Activated naive CD8-positive, alpha-beta T cell treated with anti-CD3 and anti-CD28 coated beads, Interleukin-2, amount 50 U/mL, for 16 hours (primary cell): Measurements from ENCODE around the gene MALRD1.

Source experiments
- DNase-seq: peaks from one replicate; pipeline ENCODE4 v3.0.0-alpha.2; 2020; ENCODE audit warnings: low read depth, low spot score

The MALRD1 gene

GRCh38 chr10:19048489-19048888 lies at the start of gene MALRD1:
MALRD1 (plus strand) TSS chr10:19048801; CDS start chr10:19048939, 138 bp downstream.
- no peak for DNase-seq

- DNase-seq = no peak
Observed at GRCh38 chr10:19003341-19003740, 45.3 kb upstream of the MALRD1 start.

DNA sequence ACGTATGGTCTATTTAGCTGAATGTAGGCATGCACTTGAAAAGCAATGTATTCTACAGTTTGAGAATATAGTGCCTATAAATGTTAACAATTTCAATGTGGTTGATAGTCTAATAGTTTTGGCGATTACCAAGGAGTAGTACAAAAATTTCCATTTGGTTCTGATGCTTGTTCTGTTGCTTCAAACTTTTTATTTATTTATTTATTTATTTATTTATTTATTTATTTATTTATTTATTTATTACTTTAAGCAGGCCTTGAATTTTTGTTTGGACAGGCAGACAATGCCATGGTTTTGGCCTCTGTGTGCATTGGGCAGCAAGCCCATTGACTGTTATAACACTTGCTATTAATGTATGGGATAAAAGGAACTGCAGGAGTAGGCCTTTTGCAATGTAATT lies 36.5 kb upstream of the MALRD1 start:
- DNase-seq = no peak

DNA sequence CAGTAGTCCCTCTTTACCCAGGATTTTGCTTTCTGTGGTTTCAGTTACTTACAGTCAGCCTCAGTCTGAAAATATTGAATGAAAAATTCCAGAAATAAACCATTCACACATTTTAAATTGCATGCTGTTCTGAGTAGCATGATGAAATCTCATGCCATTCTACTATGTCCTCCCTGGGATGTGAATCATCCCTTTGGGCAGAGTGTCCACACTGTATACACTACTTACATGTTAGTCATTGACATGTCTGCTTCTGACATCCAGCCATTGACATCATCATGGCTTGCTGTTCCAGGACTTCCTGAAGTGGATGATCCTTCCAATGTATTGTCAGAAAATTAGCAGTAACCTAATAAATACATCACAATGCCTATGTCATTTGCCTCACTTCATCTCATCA lies 34.6 kb upstream of the MALRD1 start:
- no peak for DNase-seq

DNA sequence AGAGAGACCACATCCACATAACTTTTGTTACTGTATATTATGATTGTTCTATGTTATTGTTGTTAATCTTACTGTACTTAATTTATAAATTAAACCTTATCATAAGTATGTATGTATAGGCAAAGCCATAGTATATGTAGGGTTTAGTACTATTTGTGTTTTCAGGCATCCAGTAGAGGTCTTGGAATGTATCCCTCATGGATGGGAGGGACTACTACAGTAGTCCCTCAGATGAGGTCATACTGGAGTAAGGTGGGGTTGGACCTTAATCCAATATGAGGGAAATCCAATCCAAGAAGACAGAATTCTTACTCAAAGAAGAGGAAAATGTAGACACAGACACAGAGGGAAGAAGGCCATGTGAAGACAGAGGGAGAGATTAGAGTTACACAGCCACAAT lies 34.1 kb upstream of the MALRD1 start:
- no peak for DNase-seq

DNA sequence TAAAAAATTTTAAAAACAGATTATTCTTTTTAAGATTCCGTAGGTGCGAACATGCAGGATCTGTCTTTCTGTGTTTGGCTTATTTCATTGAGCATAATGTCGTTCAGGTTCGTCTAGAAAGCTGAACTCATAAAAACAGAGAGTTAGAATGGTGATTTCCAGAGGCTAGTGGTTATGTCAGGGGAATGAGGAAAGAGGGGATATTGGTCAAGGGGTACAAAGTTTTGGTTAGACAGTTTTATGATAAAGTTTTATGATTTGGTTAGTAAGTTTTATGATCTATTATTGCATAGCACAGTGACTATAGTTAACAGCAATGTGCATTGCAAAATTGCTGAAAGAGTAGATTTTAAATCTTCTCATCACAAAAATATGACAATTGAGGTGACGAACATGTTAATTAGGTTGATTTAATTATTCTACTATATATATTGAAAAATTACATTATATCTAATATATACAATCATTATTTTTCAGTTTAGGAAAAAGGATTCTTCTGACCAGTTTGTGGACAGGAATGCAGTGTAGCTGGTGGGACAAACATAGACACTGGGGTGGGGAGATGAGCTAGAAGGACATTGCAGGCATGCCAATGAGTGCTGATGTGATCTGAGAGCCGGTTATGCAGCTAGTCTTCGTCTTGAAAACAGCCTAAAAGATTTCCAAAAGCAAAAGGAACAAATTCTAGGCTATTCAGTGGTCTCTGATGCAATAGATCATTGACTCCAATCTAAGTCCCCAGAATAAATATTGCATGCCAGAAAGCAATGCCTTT lies 31.3 kb upstream of the MALRD1 start:
- no peak for DNase-seq

- no peak for DNase-seq
Observed at GRCh38 chr10:19021162-19021561, 27.4 kb upstream of the MALRD1 start.

DNA sequence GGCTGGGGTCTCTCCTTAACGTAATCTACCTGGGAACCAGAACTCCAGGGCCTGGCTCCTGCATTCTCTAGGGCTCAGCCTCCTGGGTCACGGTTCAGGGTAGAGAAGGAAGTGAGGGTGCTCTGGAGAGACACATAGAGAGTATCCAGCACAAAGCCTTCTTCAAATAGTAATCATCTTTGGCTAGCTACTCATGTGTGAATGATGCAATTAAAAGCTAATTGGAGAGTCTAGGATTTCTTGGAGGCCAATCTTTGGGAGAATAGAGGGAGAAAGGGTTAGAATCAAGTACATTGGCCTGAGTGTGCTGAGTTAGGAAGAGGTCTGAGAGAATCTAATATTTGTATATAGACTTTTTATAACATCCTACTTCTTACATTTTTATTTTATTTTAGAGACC lies 24.0 kb upstream of the MALRD1 start:
- DNase-seq = no peak

- DNase-seq = no peak
Observed at GRCh38 chr10:19031763-19032162, 16.8 kb upstream of the MALRD1 start.

DNA sequence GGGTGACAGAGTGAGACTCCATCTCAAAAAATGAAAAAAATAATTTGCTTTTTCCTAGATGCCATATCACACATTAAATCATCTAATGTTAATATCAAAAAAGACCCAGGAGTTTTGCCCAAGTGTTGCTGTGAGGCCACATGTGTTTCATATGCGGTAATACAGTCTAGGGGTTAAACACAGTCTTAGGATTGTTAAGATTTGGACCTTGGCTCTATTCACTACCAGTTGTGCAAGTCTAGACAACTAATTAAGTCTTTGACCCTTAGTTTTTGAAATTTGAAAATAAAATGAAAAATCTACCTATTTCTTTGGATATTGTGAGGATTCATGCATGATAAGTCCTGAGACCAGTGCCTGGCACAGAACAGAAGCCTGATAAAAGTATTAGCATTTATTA lies 14.9 kb upstream of the MALRD1 start:
- no peak for DNase-seq

GRCh38 chr10:19041171-19041570 lies 7.4 kb upstream of the MALRD1 start:
- DNase-seq = no peak

DNA sequence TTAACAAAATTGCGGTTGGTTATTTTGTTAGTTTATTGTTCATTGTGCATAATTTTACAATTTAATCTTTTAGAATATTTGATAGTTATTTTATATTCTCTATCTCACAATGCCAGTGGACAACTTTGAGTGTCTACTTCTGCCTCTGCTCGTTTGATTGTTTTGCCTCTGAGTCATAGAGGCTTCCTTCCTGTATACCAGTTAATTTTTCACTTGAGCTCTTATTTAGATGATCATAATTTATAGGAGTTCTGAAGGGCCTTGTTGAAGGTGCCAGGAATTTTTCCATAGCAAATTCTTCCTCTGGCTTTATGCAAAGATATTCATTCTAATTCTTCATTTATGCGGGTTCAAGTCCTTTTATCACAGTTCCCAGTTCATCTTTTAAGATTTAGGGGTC lies 5.2 kb upstream of the MALRD1 start:
- DNase-seq = no peak

DNA sequence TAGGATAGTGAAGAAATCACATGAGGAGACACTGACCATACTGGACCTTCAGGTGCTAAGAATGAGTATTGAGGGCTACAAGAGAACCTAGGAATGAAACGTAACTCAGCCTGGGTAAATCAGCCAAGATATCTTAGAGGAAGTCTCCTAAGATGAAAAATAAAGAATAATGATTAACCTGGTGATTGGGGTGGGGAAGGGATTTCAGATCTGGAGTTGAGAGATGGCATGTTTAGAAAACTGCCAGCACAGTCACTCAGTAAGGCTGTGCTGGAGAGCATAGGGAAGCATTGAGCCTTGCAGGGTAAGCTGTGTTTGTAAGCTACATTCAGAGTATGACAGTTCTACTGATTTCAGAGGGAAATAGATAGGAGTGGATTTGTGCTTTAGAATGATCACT lies 1.9 kb upstream of the MALRD1 start:
- no peak for DNase-seq

GRCh38 chr10:19048891-19049290 lies 290 bp downstream of the MALRD1 start:
- no peak for DNase-seq

GRCh38 chr10:19049567-19049966 lies 966 bp downstream of the MALRD1 start:
- DNase-seq = no peak

- DNase-seq = no peak
Observed at GRCh38 chr10:19054289-19054835, 5.8 kb downstream of the MALRD1 start.

DNA sequence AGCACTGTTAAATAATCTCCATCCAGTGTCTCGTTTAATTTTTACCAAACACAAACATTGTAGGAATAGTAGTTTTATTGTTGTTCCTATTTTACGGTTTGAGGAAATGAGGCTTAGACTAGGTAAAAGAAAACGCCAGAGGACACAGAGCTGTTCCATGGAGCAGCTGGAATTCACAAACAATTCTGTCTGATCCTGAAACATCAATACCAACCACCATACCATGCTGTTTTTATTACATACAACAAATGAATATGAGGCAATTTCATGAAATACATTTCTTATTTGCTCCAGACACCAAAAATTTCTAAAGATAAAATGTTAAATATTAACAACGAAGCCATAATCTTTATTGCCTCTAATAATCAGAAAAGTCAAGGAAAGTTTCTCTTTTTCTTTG lies 9.4 kb downstream of the MALRD1 start:
- DNase-seq = no peak

GRCh38 chr10:19063986-19064385 lies 15.4 kb downstream of the MALRD1 start:
- no peak for DNase-seq

- no peak for DNase-seq
Observed at GRCh38 chr10:19071946-19072345, 23.3 kb downstream of the MALRD1 start.

DNA sequence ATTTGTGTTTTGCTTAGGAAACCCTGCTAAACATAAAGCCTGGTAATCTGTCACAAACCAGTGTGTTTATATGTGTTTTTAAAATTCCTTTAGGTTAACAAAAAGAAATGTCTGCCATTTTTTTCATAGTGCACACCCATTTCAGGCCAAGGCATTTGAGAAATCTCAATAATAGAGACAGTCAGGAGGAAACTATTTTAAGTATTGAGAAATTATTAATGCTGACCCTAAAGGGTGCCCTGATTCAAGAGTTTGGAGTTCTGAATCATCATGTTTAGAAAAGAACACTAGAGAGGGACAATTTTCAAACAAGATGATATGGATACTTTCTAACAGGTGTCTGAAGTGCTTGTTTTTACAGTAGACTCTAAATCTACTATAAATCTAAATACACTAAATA lies 28.7 kb downstream of the MALRD1 start:
- no peak for DNase-seq

DNA sequence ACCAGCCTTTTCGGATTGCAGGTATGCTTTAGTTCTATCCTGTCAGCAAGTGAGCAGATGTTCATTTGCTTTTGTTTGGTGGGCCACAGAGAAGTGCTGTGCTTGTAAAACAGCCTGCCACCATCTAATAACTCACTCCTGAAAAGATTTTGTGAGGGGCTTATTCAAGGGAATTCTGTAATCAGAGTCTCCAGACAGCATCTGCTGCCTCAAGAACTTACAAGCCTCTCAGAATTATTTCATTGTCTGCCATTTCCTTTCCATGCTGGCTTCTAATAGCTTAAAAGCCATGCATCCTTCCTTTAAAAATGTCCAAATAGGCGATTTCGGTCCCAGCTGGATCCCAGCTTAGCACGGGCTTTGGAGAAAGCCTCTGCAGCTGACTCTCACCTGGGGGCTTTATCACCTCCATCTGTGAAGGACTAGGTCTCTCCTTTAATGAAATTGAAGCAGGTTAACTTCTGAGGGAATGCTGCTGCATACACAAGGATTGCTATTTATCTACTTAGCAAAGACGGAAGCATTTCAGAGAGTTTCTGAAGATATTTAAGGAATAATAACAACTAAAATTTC lies 48.0 kb downstream of the MALRD1 start:
- no peak for DNase-seq

- no peak for DNase-seq
Observed at GRCh38 chr10:19097151-19097550, 48.5 kb downstream of the MALRD1 start.

DNA sequence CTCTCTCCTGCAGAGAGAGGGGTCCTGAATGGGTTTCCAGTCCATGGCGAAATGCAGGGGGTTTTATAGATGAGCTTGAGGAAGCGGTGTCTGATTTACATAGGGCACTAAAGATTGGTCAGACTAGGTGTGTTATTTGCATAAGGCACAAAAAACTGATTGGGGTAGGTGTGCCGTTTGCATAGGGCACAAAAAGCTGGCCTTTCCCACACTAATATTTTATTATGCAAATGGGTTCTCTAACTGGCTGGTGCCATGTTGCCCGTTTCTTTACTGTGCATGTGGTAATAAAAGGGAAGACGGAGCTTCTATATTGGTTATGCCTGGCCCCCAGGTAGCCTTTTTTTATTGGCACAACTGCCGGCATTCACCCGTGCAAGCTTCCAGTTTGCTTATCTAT lies 50.2 kb downstream of the MALRD1 start:
- no peak for DNase-seq
